ENCODE results near the gene ZNF385B. TPM values are rescaled to one million over a fixed set of nuclear protein-coding genes. Genes with fewer than 3 reads are reported as not detected.

The ZNF385B gene
- total RNA-seq, 1 donor from 2014 or later = 35.8 TPM

DNA sequence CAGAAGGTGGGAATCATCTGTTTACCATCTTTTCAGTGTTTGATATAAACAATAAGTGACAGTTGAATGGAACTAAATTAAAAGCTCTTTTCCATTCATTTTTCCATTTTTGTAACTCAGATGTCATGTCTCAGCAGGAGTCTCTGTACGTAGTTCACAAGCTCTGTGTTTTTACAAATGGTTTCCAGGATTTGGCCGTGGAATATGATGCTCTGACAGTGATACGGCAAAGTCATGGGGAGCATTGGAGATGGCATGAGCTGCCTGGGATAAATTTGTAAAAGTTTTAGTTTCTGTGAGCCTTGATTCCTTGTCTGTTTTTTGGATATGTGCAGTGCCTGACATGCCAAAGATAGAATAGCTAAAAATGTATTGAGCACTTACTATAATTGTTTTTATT is 428.7 kb downstream of the ZNF385B start:
- DNase-seq (ENCODE audit: low spot score) = no peak
- H3K27me3 Mint-ChIP-seq (ENCODE audit: insufficient read depth, low read depth) = peaks cover 3% of the 10 kb centered on the region
- H3K4me3 Mint-ChIP-seq = no peak overlapping the region
- H3K4me2 ChIP-seq = no peak overlapping the region
- no peak overlapping the region for H3K27ac Mint-ChIP-seq
- no peaks in the 10 kb centered on the region for H3K36me3 ChIP-seq
- no peaks in the 10 kb centered on the region for H3K9me3 Mint-ChIP-seq
- H4K20me1 ChIP-seq (ENCODE audit: low read depth) = no peaks in the 10 kb centered on the region
- H3K4me1 Mint-ChIP-seq = peaks cover 20% of the 10 kb centered on the region
- H3K9me3 ChIP-seq (ENCODE audit: low read depth) = no peaks in the 10 kb centered on the region
- no peaks in the 10 kb centered on the region for H3K36me3 Mint-ChIP-seq
- no peak overlapping the region for H3K27ac ChIP-seq
- no peak overlapping the region for H3K4me3 ChIP-seq
- H3K4me1 ChIP-seq = peaks cover 26% of the 10 kb centered on the region
- TF ChIP-seq EZH2phosphoT487 (IDR thresholded peaks at IDR 0.05) (no peak), EZH2 (IDR thresholded peaks at IDR 0.05) (no peak)
- TF ChIP-seq, protein P1, sequence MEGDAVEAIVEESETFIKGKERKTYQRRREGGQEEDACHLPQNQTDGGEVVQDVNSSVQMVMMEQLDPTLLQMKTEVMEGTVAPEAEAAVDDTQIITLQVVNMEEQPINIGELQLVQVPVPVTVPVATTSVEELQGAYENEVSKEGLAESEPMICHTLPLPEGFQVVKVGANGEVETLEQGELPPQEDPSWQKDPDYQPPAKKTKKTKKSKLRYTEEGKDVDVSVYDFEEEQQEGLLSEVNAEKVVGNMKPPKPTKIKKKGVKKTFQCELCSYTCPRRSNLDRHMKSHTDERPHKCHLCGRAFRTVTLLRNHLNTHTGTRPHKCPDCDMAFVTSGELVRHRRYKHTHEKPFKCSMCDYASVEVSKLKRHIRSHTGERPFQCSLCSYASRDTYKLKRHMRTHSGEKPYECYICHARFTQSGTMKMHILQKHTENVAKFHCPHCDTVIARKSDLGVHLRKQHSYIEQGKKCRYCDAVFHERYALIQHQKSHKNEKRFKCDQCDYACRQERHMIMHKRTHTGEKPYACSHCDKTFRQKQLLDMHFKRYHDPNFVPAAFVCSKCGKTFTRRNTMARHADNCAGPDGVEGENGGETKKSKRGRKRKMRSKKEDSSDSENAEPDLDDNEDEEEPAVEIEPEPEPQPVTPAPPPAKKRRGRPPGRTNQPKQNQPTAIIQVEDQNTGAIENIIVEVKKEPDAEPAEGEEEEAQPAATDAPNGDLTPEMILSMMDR (IDR thresholded peaks at IDR 0.05) = no peak
- peaks cover 13% of the 10 kb centered on the region for H3F3A ChIP-seq (ENCODE audit: low read depth)
- H3K9ac ChIP-seq = no peak overlapping the region
- no peaks in the 10 kb centered on the region for H3K79me2 ChIP-seq (ENCODE audit: low read depth)
- H3K27me3 ChIP-seq = no peaks in the 10 kb centered on the region
- H2AFZ ChIP-seq (replicated peaks) = no peak overlapping the region

DNA sequence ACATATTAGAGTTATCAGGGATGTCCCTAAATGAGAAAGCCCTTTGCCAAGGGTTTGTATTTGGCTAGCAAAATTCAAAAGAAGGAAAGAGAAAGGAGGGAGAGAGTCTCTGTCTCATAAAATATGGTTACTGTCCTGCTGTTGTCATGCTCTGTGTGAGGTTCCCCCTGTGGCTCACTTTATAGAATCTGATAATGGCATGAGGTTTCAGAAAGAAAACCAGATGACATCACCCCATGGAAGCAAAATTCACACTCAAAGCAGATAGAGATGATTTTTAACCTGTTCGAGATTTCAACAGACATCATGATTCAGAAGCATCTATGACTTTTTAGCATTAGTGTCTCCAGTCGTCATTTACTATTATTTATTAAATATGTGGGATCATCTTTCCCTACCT is 431.8 kb downstream of the ZNF385B start:
- Histone ChIP-seq H3K9me3 (ENCODE audit: low read depth) (no peaks in the 10 kb centered on the region), H3K36me3 (no peaks in the 10 kb centered on the region), H3K4me2 (peak overlapping the region; percentile 34), H3K27me3 (no peaks in the 10 kb centered on the region), H3K4me1 (peaks cover 27% of the 10 kb centered on the region), H3F3A (ENCODE audit: low read depth) (peaks cover 13% of the 10 kb centered on the region), H4K20me1 (ENCODE audit: low read depth) (no peaks in the 10 kb centered on the region), H3K27ac (no peak overlapping the region), H3K4me3 (no peak overlapping the region), H3K9ac (no peak overlapping the region), H3K79me2 (ENCODE audit: low read depth) (no peaks in the 10 kb centered on the region), H2AFZ (replicated peaks) (peak overlapping the region; percentile 95)
- DNase-seq (ENCODE audit: low spot score) = no peak
- H3K4me1 Mint-ChIP-seq = peaks cover 20% of the 10 kb centered on the region
- no peaks in the 10 kb centered on the region for H3K36me3 Mint-ChIP-seq
- no peak overlapping the region for H3K27ac Mint-ChIP-seq
- TF ChIP-seq EZH2phosphoT487 (IDR thresholded peaks at IDR 0.05) (no peak), EZH2 (IDR thresholded peaks at IDR 0.05) (no peak)
- no peak overlapping the region for H3K4me3 Mint-ChIP-seq
- H3K27me3 Mint-ChIP-seq (ENCODE audit: insufficient read depth, low read depth) = peaks cover 3% of the 10 kb centered on the region
- no peaks in the 10 kb centered on the region for H3K9me3 Mint-ChIP-seq

DNA sequence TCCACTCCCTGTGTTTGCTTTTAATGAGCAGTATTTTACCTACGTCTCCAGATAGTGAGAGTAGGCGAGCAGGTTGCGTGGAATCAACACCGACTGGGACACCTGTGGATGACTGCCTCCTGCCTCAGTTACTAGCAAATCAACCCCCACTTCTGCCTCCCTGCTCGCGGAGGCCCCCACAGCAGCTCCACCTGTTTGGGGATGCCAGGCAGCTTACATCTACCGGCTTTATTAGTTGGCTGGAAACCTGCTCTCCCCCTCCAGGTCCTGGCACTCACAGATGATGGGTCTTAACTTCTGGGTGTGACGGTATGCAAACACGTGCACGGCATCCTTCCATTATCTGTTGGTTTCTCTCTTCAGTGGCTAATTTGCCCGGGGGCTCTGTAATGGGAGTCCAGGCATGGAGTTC is 432.3 kb downstream of the ZNF385B start:
- peak; percentile 15 for DNase-seq (ENCODE audit: low spot score)
- Histone ChIP-seq H3K9ac (no peak overlapping the region), H3K79me2 (ENCODE audit: low read depth) (no peaks in the 10 kb centered on the region), H3K36me3 (no peaks in the 10 kb centered on the region), H4K20me1 (ENCODE audit: low read depth) (no peaks in the 10 kb centered on the region), H3K27ac (no peak overlapping the region), H3K4me2 (peak overlapping the region; percentile 34), H2AFZ (replicated peaks) (peak overlapping the region; percentile 95), H3K27me3 (no peaks in the 10 kb centered on the region), H3K4me3 (peak overlapping the region; percentile 10), H3F3A (ENCODE audit: low read depth) (peaks cover 13% of the 10 kb centered on the region), H3K9me3 (ENCODE audit: low read depth) (no peaks in the 10 kb centered on the region), H3K4me1 (peaks cover 27% of the 10 kb centered on the region)
- no peak overlapping the region for H3K27ac Mint-ChIP-seq
- TF ChIP-seq, protein P1 (IDR thresholded peaks at IDR 0.05) = no peak
- TF ChIP-seq EZH2 (IDR thresholded peaks at IDR 0.05) (no peak), EZH2phosphoT487 (IDR thresholded peaks at IDR 0.05) (no peak)
- no peaks in the 10 kb centered on the region for H3K9me3 Mint-ChIP-seq
- H3K4me1 Mint-ChIP-seq = peaks cover 20% of the 10 kb centered on the region
- H3K27me3 Mint-ChIP-seq (ENCODE audit: insufficient read depth, low read depth) = peaks cover 3% of the 10 kb centered on the region
- H3K4me3 Mint-ChIP-seq = no peak overlapping the region
- no peaks in the 10 kb centered on the region for H3K36me3 Mint-ChIP-seq

DNA sequence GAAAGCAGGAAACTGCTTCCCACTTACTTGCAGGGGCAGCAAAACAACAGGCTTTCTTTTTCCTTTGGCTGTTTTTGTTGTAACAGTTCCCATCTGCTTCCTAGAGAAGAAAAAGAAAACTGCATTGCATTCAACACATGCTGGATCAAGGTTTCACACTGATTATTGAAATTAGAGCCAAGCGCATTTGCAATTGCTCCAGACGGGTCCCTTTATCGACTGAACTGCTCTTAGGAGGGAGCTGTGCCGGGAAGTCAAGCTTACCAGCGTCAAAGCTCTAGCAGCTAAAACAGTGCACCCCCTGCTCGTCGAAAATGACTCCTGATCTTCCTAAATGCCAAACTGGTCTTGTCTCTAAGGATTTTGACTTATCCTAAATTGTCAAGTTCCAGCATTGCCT is 432.8 kb downstream of the ZNF385B start:
- Mint-ChIP-seq H3K27me3 (ENCODE audit: insufficient read depth, low read depth) (peaks cover 3% of the 10 kb centered on the region), H3K9me3 (no peaks in the 10 kb centered on the region), H3K4me1 (peaks cover 20% of the 10 kb centered on the region), H3K4me3 (peak overlapping the region; percentile 41), H3K36me3 (no peaks in the 10 kb centered on the region), H3K27ac (no peak overlapping the region)
- Histone ChIP-seq H3K9ac (no peak overlapping the region), H3K27me3 (no peaks in the 10 kb centered on the region), H3K36me3 (no peaks in the 10 kb centered on the region), H3K4me1 (peaks cover 27% of the 10 kb centered on the region), H3F3A (ENCODE audit: low read depth) (peaks cover 13% of the 10 kb centered on the region), H3K9me3 (ENCODE audit: low read depth) (no peaks in the 10 kb centered on the region), H3K4me3 (peak overlapping the region; percentile 10), H3K4me2 (peak overlapping the region; percentile 34), H3K79me2 (ENCODE audit: low read depth) (no peaks in the 10 kb centered on the region), H3K27ac (no peak overlapping the region), H2AFZ (replicated peaks) (peak overlapping the region; percentile 95), H4K20me1 (ENCODE audit: low read depth) (no peaks in the 10 kb centered on the region)
- DNase-seq (ENCODE audit: low spot score) = peak; percentile 44
- TF ChIP-seq, protein P1 (IDR thresholded peaks at IDR 0.05) = no peak
- no peak for TF ChIP-seq EZH2phosphoT487 (IDR thresholded peaks at IDR 0.05)
- TF ChIP-seq EZH2 (IDR thresholded peaks at IDR 0.05) = no peak

Data from neural progenitor cell (in vitro differentiated cells).